Peyer's patch (tissue), 4 donors: Measurements from ENCODE around the gene ECSIT.

ENCODE experiments used
- CTCF ChIP-seq, 6 experiments: fragments of 450-650 bp in 4 of 6; fragments of 200-600 bp in 2 of 6; sonication (generic) in 1 of 6; IDR thresholded peaks; one replicate each; pipeline ENCODE4 v1.5.1; 2017 to 2019; ENCODE audit warnings: antibody characterized with exemption in 6 of 6, mild to moderate bottlenecking in 3 of 6, moderate library complexity in 1 of 6
- POLR2A ChIP-seq, 2 donors: fragments of 450-650 bp; IDR thresholded peaks; one replicate each; pipeline ENCODE4 v1.5.1; 2017; ENCODE audit warnings: antibody characterized with exemption in 2 of 2, mild to moderate bottlenecking in 2 of 2, moderate library complexity in 2 of 2

- TF ChIP-seq CTCF (IDR thresholded peaks at IDR 0.05), result no peak
- no peak for TF ChIP-seq POLR2A (IDR thresholded peaks at IDR 0.05)
Observed at GRCh38 chr19:11479898-11480714, 48.8 kb downstream of the ECSIT start.
